Tongue (tissue), 3 donors: ENCODE measurements around the gene GAPT. TPM values are rescaled to one million over a fixed set of nuclear protein-coding genes. Genes with fewer than 3 reads are reported as not detected.
"Not testable (repeated sequence)": the region's sequence is repeated elsewhere in the genome, so short reads cannot be mapped to it uniquely, and the experiment has no call there.

Experiments used
- DNase-seq: peaks from one replicate; pipeline ENCODE4 v3.0.0-alpha.2; 2015
- small RNA-seq: library from RNA; depleted of rRNA; stranded (forward); fragments of <200 nt; gene quantifications from one replicate; pipeline ENCODE3, GENCODE V24; 2014; ENCODE audit warnings: low replicate concordance
- total RNA-seq: library from RNA; depleted of rRNA; stranded (reverse); fragments of >200 nt; gene quantifications from one replicate; pipeline ENCODE4 v1.2.3, GENCODE V29; 2014

Gene GAPT
- total RNA-seq, 1 donor from 2014 or later = 4.0 TPM

GRCh38 chr5:58505502-58505901 lies 14.3 kb downstream of the GAPT start:
- no peak for DNase-seq

GRCh38 chr5:58505971-58506640 lies 14.9 kb downstream of the GAPT start:
- DNase-seq = no peak

- DNase-seq = no peak
Measured at GRCh38 chr5:58507715-58508114, 16.5 kb downstream of the GAPT start.

- no peak for DNase-seq
Measured at GRCh38 chr5:58517198-58517597, 26.0 kb downstream of the GAPT start.

- no peak for DNase-seq
Measured at GRCh38 chr5:58523956-58524355, 32.7 kb downstream of the GAPT start.

- no peak for DNase-seq
Measured at GRCh38 chr5:58524571-58524970, 33.3 kb downstream of the GAPT start.

- no peak for DNase-seq
Measured at GRCh38 chr5:58530942-58531490, 39.8 kb downstream of the GAPT start.

- DNase-seq = not testable (repeated sequence)
Measured at GRCh38 chr5:58541935-58542334, 50.7 kb downstream of the GAPT start.

GRCh38 chr5:58542709-58543108 lies 51.5 kb downstream of the GAPT start:
- DNase-seq = no peak

GRCh38 chr5:58543723-58544122 lies 52.5 kb downstream of the GAPT start:
- DNase-seq = no peak

- DNase-seq = no peak
Measured at GRCh38 chr5:58544195-58544594, 53.0 kb downstream of the GAPT start.

GRCh38 chr5:58544926-58545325 lies 53.7 kb downstream of the GAPT start:
- DNase-seq = no peak

- no peak for DNase-seq
Measured at GRCh38 chr5:58545912-58546311, 54.7 kb downstream of the GAPT start.

Small RNA genes lying within 50 kb of the gene (small RNA-seq; reads per million reads assigned to genes)
- not detected for gene MIR548AE2

Other genes with a start within 250 kb of the GAPT start
- gene PLK2, start 31.3 kb upstream of the GAPT start, total RNA-seq = 204 TPM
- 0.21 TPM for gene RAB3C, start 91.6 kb downstream of the GAPT start, total RNA-seq